CD1c-positive myeloid dendritic cell (primary cell): Measurements from ENCODE around the gene ASCL2.
A peak's percentile ranks its signal among the peaks of the same experiment; 100 is the strongest.

ENCODE experiments used
- DNase-seq: peaks from one replicate; pipeline ENCODE4 v3.0.0-alpha.2; 2016; ENCODE audit errors: extremely low spot score

The ASCL2 gene

GRCh38 chr11:2272228-2272945, 2.0 kb upstream of the ASCL2 start:
- no peak for DNase-seq

GRCh38 chr11:2271327-2272227, 1.2 kb upstream of the ASCL2 start:
- no peak for DNase-seq

GRCh38 chr11:2271077-2271326, 614 bp upstream of the ASCL2 start:
- peak; percentile 95 for DNase-seq

- peak; percentile 72 for DNase-seq
Measured at GRCh38 chr11:2269601-2270321, 627 bp downstream of the ASCL2 start.

GRCh38 chr11:2268729-2269600, 1.4 kb downstream of the ASCL2 start:
- DNase-seq, result peak; percentile 92

- no peak for DNase-seq
Measured at GRCh38 chr11:2267851-2268728, 2.3 kb downstream of the ASCL2 start.

- DNase-seq, result no peak
Measured at GRCh38 chr11:2267306-2267850, 3.0 kb downstream of the ASCL2 start.

GRCh38 chr11:2266586-2267305, 3.6 kb downstream of the ASCL2 start:
- DNase-seq, result no peak

- DNase-seq, result peak; percentile 6
Measured at GRCh38 chr11:2265854-2266585, 4.4 kb downstream of the ASCL2 start.

- peak; percentile 92 for DNase-seq
Measured at GRCh38 chr11:2265396-2265795, 5.0 kb downstream of the ASCL2 start.

GRCh38 chr11:2264366-2265053, 5.9 kb downstream of the ASCL2 start:
- DNase-seq, result no peak

- no peak for DNase-seq
Measured at GRCh38 chr11:2263724-2264360, 6.5 kb downstream of the ASCL2 start.

- DNase-seq, result no peak
Measured at GRCh38 chr11:2263071-2263565, 7.3 kb downstream of the ASCL2 start.

GRCh38 chr11:2262301-2263070, 7.9 kb downstream of the ASCL2 start:
- no peak for DNase-seq

- no peak for DNase-seq
Measured at GRCh38 chr11:2261436-2262230, 8.8 kb downstream of the ASCL2 start.
